HEK293 (cell line): ENCODE results near the gene PRKCE.

Source experiments
- CTCF ChIA-PET: fragments of 350-600 bp; formaldehyde crosslinking; extraction: SDS; loops from one replicate; lab custom pipeline; 2021; ENCODE audit warnings: antibody characterized with exemption; lab: Yijun Ruan, JAX
- POLR2A ChIA-PET: fragments of 300-600 bp; formaldehyde crosslinking; extraction: SDS; loops from one replicate; lab custom pipeline; 2020; ENCODE audit warnings: antibody characterized with exemption, inconsistent platforms; lab: Yijun Ruan, JAX
- H3K27ac ChIP-seq: fragments of 200-500 bp; sonication (Bioruptor generic); 2 replicates; pipeline ENCODE4 v1.5.1; 2014; ENCODE audit warnings: low read depth, low read length, control low read depth, inconsistent platforms; ENCODE audit errors: extremely low read depth
- H3K36me3 ChIP-seq, 2 experiments: fragments of 200-500 bp in 1 of 2; sonication (Bioruptor generic) in 1 of 2; 1 replicate in 1 of 2; 2 replicates in 1 of 2; pipeline ENCODE4 v1.5.1; 2014 to 2017; ENCODE audit warnings: inconsistent platforms in 2 of 2, low read length in 2 of 2; ENCODE audit not compliant: control insufficient read depth in 2 of 2, insufficient read depth in 1 of 2
- H3K4me1 ChIP-seq: fragments of 200-500 bp; sonication (Bioruptor generic); 2 replicates; pipeline ENCODE4 v1.5.1; 2014; ENCODE audit warnings: mild to moderate bottlenecking, low read length, inconsistent platforms; ENCODE audit not compliant: control insufficient read depth, insufficient read depth
- H3K4me3 ChIP-seq: 2 replicates; pipeline ENCODE4 v1.5.1; 2011; ENCODE audit warnings: low read depth, mild to moderate bottlenecking, control low read depth, low read length, moderate library complexity
- H3K9me3 ChIP-seq: fragments of 200-500 bp; sonication (Bioruptor generic); 2 replicates; pipeline ENCODE4 v1.5.1; 2014; ENCODE audit warnings: low read depth, low read length, inconsistent platforms; ENCODE audit not compliant: control insufficient read depth, insufficient read depth
- AEBP2 ChIP-seq: fragments of 450-650 bp; formaldehyde crosslinking; IDR thresholded peaks from 2 replicates; pipeline ENCODE4 v1.5.1; 2016; ENCODE audit warnings: missing biosample characterization, missing genetic modification characterization, borderline replicate concordance
- PRDM10 ChIP-seq: fragments of 450-650 bp; formaldehyde crosslinking; IDR thresholded peaks from 2 replicates; pipeline ENCODE4 v1.5.1; 2016; ENCODE audit warnings: missing biosample characterization, missing genetic modification characterization
- SCRT2 ChIP-seq: fragments of 450-650 bp; formaldehyde crosslinking; IDR thresholded peaks from 2 replicates; pipeline ENCODE4 v1.5.1; 2016; ENCODE audit warnings: missing biosample characterization, missing genetic modification characterization
- ZBTB48 ChIP-seq: fragments of 450-650 bp; formaldehyde crosslinking; IDR thresholded peaks from 2 replicates; pipeline ENCODE4 v1.5.1; 2016; ENCODE audit warnings: missing biosample characterization, missing genetic modification characterization
- ZNF140 ChIP-seq: fragments of 450-650 bp; formaldehyde crosslinking; IDR thresholded peaks from 2 replicates; pipeline ENCODE4 v1.5.1; 2016; ENCODE audit warnings: missing biosample characterization, missing genetic modification characterization
- ZNF157 ChIP-seq: fragments of 450-650 bp; formaldehyde crosslinking; IDR thresholded peaks from 2 replicates; pipeline ENCODE4 v1.5.1; 2016; ENCODE audit warnings: missing biosample characterization, missing genetic modification characterization
- ZNF174 ChIP-seq: fragments of 450-650 bp; formaldehyde crosslinking; IDR thresholded peaks from 2 replicates; pipeline ENCODE4 v1.5.0; 2017; ENCODE audit warnings: missing biosample characterization, mild to moderate bottlenecking, missing genetic modification characterization
- ZNF214 ChIP-seq: fragments of 450-650 bp; formaldehyde crosslinking; IDR thresholded peaks from 2 replicates; pipeline ENCODE4 v1.5.1; 2017; ENCODE audit warnings: missing biosample characterization, mild to moderate bottlenecking, missing genetic modification characterization, borderline replicate concordance
- ZNF239 ChIP-seq: fragments of 450-650 bp; formaldehyde crosslinking; IDR thresholded peaks from 2 replicates; pipeline ENCODE4 v1.5.1; 2016; ENCODE audit warnings: missing biosample characterization, missing genetic modification characterization
- ZNF274 ChIP-seq, 2 experiments: fragments of 200-500 bp in 1 of 2; fragments of 450-650 bp in 1 of 2; sonication (Bioruptor generic) in 1 of 2; formaldehyde crosslinking in 1 of 2; IDR thresholded peaks; 2 replicates each; pipeline versions ENCODE4 v1.5.1 to v1.6.1; 2014 to 2016; ENCODE audit warnings: borderline replicate concordance in 1 of 2, inconsistent platforms in 1 of 2, low read length in 1 of 2, missing biosample characterization in 1 of 2, missing genetic modification characterization in 1 of 2
- ZNF280C ChIP-seq: fragments of 450-650 bp; formaldehyde crosslinking; IDR thresholded peaks from 2 replicates; pipeline ENCODE4 v1.5.1; 2016; ENCODE audit warnings: missing biosample characterization, missing genetic modification characterization
- ZNF394 ChIP-seq: fragments of 450-650 bp; formaldehyde crosslinking; IDR thresholded peaks from 2 replicates; pipeline ENCODE4 v1.5.1; 2016; ENCODE audit warnings: missing biosample characterization, missing genetic modification characterization, mild to moderate bottlenecking, moderate library complexity, borderline replicate concordance
- ZNF404 ChIP-seq: fragments of 450-650 bp; formaldehyde crosslinking; IDR thresholded peaks from 2 replicates; pipeline ENCODE4 v1.5.1; 2017; ENCODE audit warnings: missing biosample characterization, missing genetic modification characterization
- ZNF426 ChIP-seq: fragments of 450-650 bp; formaldehyde crosslinking; IDR thresholded peaks from 2 replicates; pipeline ENCODE4 v1.5.1; 2017; ENCODE audit warnings: missing biosample characterization, missing genetic modification characterization, mild to moderate bottlenecking, inconsistent platforms, moderate library complexity
- ZNF530 ChIP-seq: fragments of 450-650 bp; formaldehyde crosslinking; IDR thresholded peaks from 2 replicates; pipeline ENCODE4 v1.5.1; 2016; ENCODE audit warnings: low read depth, missing biosample characterization, missing genetic modification characterization
- ZNF629 ChIP-seq: fragments of 450-650 bp; formaldehyde crosslinking; IDR thresholded peaks from 2 replicates; pipeline ENCODE4 v1.5.1; 2017; ENCODE audit warnings: missing biosample characterization, missing genetic modification characterization
- TF ChIP-seq, protein P1 (sequence below): fragments of 450-650 bp; formaldehyde crosslinking; IDR thresholded peaks from 2 replicates; pipeline ENCODE4 v1.5.1; 2017; ENCODE audit warnings: missing biosample characterization, missing genetic modification characterization
- TF ChIP-seq, protein P2 (sequence below): IDR thresholded peaks from 2 replicates; pipeline ENCODE4 v1.6.1; 2011; ENCODE audit warnings: mild to moderate bottlenecking, low read depth, low read length, borderline replicate concordance

Gene PRKCE

DNA sequence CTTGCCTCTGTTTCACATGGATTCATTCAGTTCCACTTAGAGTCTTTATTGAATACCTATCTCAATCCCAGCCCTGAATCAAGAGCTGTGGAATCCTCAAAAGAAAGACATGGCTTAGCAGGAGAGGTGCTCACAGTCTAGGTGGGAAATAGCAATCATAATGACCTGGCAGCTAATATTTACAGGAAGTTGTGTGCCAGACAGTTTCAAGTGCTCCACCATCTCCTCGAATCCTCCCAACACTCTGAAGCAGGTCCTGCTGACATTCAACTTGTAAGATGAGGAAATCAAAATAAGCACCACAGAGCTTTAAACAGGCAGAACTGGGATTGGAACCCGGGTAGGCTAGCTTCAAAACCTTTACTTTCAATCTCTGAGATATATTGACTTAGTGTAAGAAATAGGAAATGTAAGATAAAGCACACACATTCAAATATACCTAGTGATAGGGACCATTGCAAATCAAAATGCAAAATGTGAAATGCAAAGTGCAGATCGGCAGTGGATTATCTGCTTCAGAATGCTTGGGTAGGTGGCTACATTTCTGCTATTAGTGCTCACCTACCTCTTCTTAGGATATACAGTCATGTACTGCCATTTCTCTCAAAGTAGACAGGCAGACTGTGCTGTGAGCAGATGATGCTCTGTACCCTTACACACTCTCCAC is 182.0 kb downstream of the PRKCE start (continued):
- TF ChIP-seq AEBP2, result no peak
- TF ChIP-seq ZNF280C (tag by site-specific recombination), result no peak
- no peak for TF ChIP-seq ZNF239 (tag by site-specific recombination)
- no peak for TF ChIP-seq ZNF174 (tag by site-specific recombination)
- TF ChIP-seq ZNF157 (tag by site-specific recombination), result no peak
- no peak for TF ChIP-seq ZNF404

GRCh38 chr2:45833968-45834344 is 182.5 kb downstream of the PRKCE start:
- TF ChIP-seq ZNF530 (tag by site-specific recombination) (no peak), ZNF214 (no peak), ZNF629 (tag by site-specific recombination) (no peak), ZBTB48 (tag by site-specific recombination) (no peak), ZNF426 (tag by site-specific recombination) (no peak), ZNF274 (IDR thresholded peaks at IDR 0.05; ENCODE audit: low read length) (no peak), ZNF274 (tag by site-specific recombination; IDR thresholded peaks at IDR 0.05; ENCODE audit: borderline replicate concordance) (no peak), SCRT2 (tag by site-specific recombination) (no peak), ZNF140 (no peak), PRDM10 (tag by site-specific recombination) (no peak), ZNF394 (no peak)
- TF ChIP-seq, protein P1, sequence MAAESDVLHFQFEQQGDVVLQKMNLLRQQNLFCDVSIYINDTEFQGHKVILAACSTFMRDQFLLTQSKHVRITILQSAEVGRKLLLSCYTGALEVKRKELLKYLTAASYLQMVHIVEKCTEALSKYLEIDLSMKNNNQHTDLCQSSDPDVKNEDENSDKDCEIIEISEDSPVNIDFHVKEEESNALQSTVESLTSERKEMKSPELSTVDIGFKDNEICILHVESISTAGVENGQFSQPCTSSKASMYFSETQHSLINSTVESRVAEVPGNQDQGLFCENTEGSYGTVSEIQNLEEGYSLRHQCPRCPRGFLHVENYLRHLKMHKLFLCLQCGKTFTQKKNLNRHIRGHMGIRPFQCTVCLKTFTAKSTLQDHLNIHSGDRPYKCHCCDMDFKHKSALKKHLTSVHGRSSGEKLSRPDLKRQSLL, result no peak
- TF ChIP-seq, protein P2, sequence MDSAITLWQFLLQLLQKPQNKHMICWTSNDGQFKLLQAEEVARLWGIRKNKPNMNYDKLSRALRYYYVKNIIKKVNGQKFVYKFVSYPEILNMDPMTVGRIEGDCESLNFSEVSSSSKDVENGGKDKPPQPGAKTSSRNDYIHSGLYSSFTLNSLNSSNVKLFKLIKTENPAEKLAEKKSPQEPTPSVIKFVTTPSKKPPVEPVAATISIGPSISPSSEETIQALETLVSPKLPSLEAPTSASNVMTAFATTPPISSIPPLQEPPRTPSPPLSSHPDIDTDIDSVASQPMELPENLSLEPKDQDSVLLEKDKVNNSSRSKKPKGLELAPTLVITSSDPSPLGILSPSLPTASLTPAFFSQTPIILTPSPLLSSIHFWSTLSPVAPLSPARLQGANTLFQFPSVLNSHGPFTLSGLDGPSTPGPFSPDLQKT, result no peak
- H3K4me3 ChIP-seq, result no peak overlapping the region
- ChIA-PET POLR2A (no interaction called here), CTCF (interaction anchor here (0.8 kb wide), 1 partner anchor 159 kb away, joined by 3 read pairs; no protein-coding TSS in a partner anchor)
- H3K4me1 ChIP-seq, result no peaks in the 10 kb centered on the region
- no peaks in the 10 kb centered on the region; the same call in 1 of the 2 replicates for H3K9me3 ChIP-seq
- no peak overlapping the region for H3K27ac ChIP-seq
- no peaks in the 10 kb centered on the region for H3K36me3 ChIP-seq
